ENCODE measurements around the gene RBM33. TPM values are rescaled to one million over a fixed set of nuclear protein-coding genes. Genes with fewer than 3 reads are reported as not detected.

RBM33 gene
- total and polyA plus RNA-seq, 10 of the 15 experiments (the other 5 are each of a cell fraction or from before 2014, with no cell fraction given), result 4.7 to 67.2 (median 24.3) TPM

- TF ChIP-seq ZBTB11 (CRISPR knock-in tag; IDR thresholded peaks at IDR 0.05) (no peak), BHLHE40 (IDR thresholded peaks at IDR 0.05; ENCODE audit: borderline replicate concordance in 1 of 2, low read depth in 2 of 2, low read length in 1 of 2) (no peak), WRNIP1 (IDR thresholded peaks at IDR 0.05; ENCODE audit: borderline replicate concordance, low read depth, low read length) (no peak), LARP7 (IDR thresholded peaks at IDR 0.05) (no peak)
These were observed 102.7 kb downstream of the RBM33 start (continued) for GRCh38 chr7:155747209-155747608.

- 96% methylated on average over 3 of the region's 3 CpGs for WGBS (ENCODE audit: insufficient coverage, insufficient replicate concordance, low lambda C conversion rate, missing lambda C conversion rate)
- in situ Hi-C loops (cut with MboI) (no loop called here), intact Hi-C loops (cut with micrococcal nuclease; ENCODE audit: unreplicated experiment) (no loop called here)
- Histone ChIP-seq H3K79me2 (ENCODE audit: control insufficient read depth, insufficient read depth, low read length) (peaks cover 69% of the 10 kb centered on the region), H3K27me3 (replicated peaks in 1 of 2; ENCODE audit: control insufficient read depth in 2 of 2, insufficient read depth in 2 of 2, low read length in 1 of 2) (no peaks in the 10 kb centered on the region), H3K4me2 (ENCODE audit: control insufficient read depth, insufficient read depth) (no peak overlapping the region), H3K4me1 (ENCODE audit: control insufficient read depth, insufficient read depth, low read length) (peaks cover 51% of the 10 kb centered on the region), H3K4me3 (no peak overlapping the region), H3K9me3 (replicated peaks; ENCODE audit: control insufficient read depth, insufficient read depth, low read length) (no peaks in the 10 kb centered on the region), H3K36me3 (ENCODE audit: control insufficient read depth in 2 of 2, insufficient read depth in 2 of 2, low read length in 1 of 2) (peaks cover 7 to 14% of the 10 kb centered on the region in 2 experiments), H3K9ac (ENCODE audit: control insufficient read depth, insufficient read depth, low read length) (no peak overlapping the region), H4K20me1 (ENCODE audit: control insufficient read depth, insufficient read depth) (no peaks in the 10 kb centered on the region), H3K27ac (ENCODE audit: control insufficient read depth, insufficient read depth) (peak overlapping the region; percentile 1), H2AFZ (ENCODE audit: control insufficient read depth, low read depth, low read length) (no peak overlapping the region)
- POLR2A ChIA-PET, result no interaction called here
- no peak for DNase-seq (ENCODE audit: low read depth, low spot score)
- no peak for FAIRE-seq
- RAD21 ChIA-PET (ENCODE audit: unreplicated experiment), result no interaction called here
- BruUV-seq (replicated peaks), result no TSS peak
- SMC1A ChIA-PET (ENCODE audit: uncharacterized antibody, unreplicated experiment), result interaction anchor here (1.3 kb wide), 1 partner anchor 9 kb away, joined by 3 read pairs; no protein-coding TSS in a partner anchor
- no peak for ATAC-seq
- CTCF ChIA-PET, result interaction anchor here (0.9 to 1.4 kb wide), 2 partner anchors 13 to 106 kb away, joined by 3 read pairs; no protein-coding TSS in a partner anchor
- TF ChIP-seq MYB (IDR thresholded peaks at IDR 0.05; ENCODE audit: borderline replicate concordance, low read depth, low read length) (no peak), EED (IDR thresholded peaks at IDR 0.05; ENCODE audit: low read depth) (no peak), SREBF2 (IDR thresholded peaks at IDR 0.05; ENCODE audit: low read length) (no peak), CHD2 (IDR thresholded peaks at IDR 0.05; ENCODE audit: borderline replicate concordance, low read depth, low read length) (no peak), PAX5 (IDR thresholded peaks at IDR 0.05; ENCODE audit: borderline replicate concordance, low read depth, low read length) (no peak)
These were observed 105.1 kb downstream of the RBM33 start for GRCh38 chr7:155749578-155749977.
